ENCODE data around the gene ITGB1.

- TF ChIP-seq EZH2 (IDR thresholded peaks at IDR 0.05; ENCODE audit: borderline replicate concordance, low read length) = no peak
- TF ChIP-seq, protein P1, sequence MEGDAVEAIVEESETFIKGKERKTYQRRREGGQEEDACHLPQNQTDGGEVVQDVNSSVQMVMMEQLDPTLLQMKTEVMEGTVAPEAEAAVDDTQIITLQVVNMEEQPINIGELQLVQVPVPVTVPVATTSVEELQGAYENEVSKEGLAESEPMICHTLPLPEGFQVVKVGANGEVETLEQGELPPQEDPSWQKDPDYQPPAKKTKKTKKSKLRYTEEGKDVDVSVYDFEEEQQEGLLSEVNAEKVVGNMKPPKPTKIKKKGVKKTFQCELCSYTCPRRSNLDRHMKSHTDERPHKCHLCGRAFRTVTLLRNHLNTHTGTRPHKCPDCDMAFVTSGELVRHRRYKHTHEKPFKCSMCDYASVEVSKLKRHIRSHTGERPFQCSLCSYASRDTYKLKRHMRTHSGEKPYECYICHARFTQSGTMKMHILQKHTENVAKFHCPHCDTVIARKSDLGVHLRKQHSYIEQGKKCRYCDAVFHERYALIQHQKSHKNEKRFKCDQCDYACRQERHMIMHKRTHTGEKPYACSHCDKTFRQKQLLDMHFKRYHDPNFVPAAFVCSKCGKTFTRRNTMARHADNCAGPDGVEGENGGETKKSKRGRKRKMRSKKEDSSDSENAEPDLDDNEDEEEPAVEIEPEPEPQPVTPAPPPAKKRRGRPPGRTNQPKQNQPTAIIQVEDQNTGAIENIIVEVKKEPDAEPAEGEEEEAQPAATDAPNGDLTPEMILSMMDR (conservative IDR thresholded peaks at IDR 0.05 in 1 of 2, IDR thresholded peaks at IDR 0.05 in 1 of 2; ENCODE audit: extremely low read depth in 1 of 2, insufficient read depth in 1 of 2, low read depth in 1 of 2, low read length in 2 of 2) = no peak
Observed at GRCh38 chr10:32938554-32939061, 19.4 kb downstream of the ITGB1 start.

Data from mammary epithelial cell (primary cell).